ENCODE results near the gene SDK1. TPM values are rescaled to one million over a fixed set of nuclear protein-coding genes. Genes with fewer than 3 reads are reported as not detected.
A peak's percentile ranks its signal among the peaks of the same experiment; 100 is the strongest.
"Not testable (repeated sequence)": the region's sequence is repeated elsewhere in the genome, so short reads cannot be mapped to it uniquely, and the experiment has no call there.

The SDK1 gene
- total RNA-seq, 1 experiment from 2014 or later: 1.7 TPM

GRCh38 chr7:4079366-4079765 lies 778.3 kb downstream of the SDK1 start:
- DNase-seq (ENCODE audit: extremely low read depth, low read depth): no peak

GRCh38 chr7:4079956-4080355 lies 778.9 kb downstream of the SDK1 start:
- no peak for DNase-seq (ENCODE audit: extremely low read depth, low read depth)

GRCh38 chr7:4080954-4081353 lies 779.9 kb downstream of the SDK1 start:
- DNase-seq (ENCODE audit: extremely low read depth, low read depth): no peak

GRCh38 chr7:4083513-4083912 lies 782.5 kb downstream of the SDK1 start:
- no peak for DNase-seq (ENCODE audit: extremely low read depth, low read depth)

- no peak for DNase-seq (ENCODE audit: extremely low read depth, low read depth)
Measured at GRCh38 chr7:4084271-4084670, 783.2 kb downstream of the SDK1 start.

- no peak for DNase-seq (ENCODE audit: extremely low read depth, low read depth)
Measured at GRCh38 chr7:4085937-4086691, 785.1 kb downstream of the SDK1 start.

GRCh38 chr7:4086723-4087122 lies 785.7 kb downstream of the SDK1 start:
- DNase-seq (ENCODE audit: extremely low read depth, low read depth): no peak

GRCh38 chr7:4091767-4092166 lies 790.7 kb downstream of the SDK1 start:
- DNase-seq (ENCODE audit: extremely low read depth, low read depth): no peak

- no peak for DNase-seq (ENCODE audit: extremely low read depth, low read depth)
Measured at GRCh38 chr7:4093035-4093434, 792.0 kb downstream of the SDK1 start.

- no peak for DNase-seq (ENCODE audit: extremely low read depth, low read depth)
Measured at GRCh38 chr7:4093483-4093882, 792.4 kb downstream of the SDK1 start.

GRCh38 chr7:4094158-4094557 lies 793.1 kb downstream of the SDK1 start:
- DNase-seq (ENCODE audit: extremely low read depth, low read depth): not testable (repeated sequence)

GRCh38 chr7:4097001-4097609 lies 796.1 kb downstream of the SDK1 start:
- DNase-seq (ENCODE audit: extremely low read depth, low read depth): no peak

- DNase-seq (ENCODE audit: extremely low read depth, low read depth): no peak
Measured at GRCh38 chr7:4098169-4098568, 797.1 kb downstream of the SDK1 start.

- DNase-seq (ENCODE audit: extremely low read depth, low read depth): no peak
Measured at GRCh38 chr7:4099651-4100050, 798.6 kb downstream of the SDK1 start.

GRCh38 chr7:4100148-4100547 lies 799.1 kb downstream of the SDK1 start:
- no peak for DNase-seq (ENCODE audit: extremely low read depth, low read depth)

GRCh38 chr7:4100691-4101090 lies 799.6 kb downstream of the SDK1 start:
- no peak for DNase-seq (ENCODE audit: extremely low read depth, low read depth)

GRCh38 chr7:4102231-4102841 lies 801.3 kb downstream of the SDK1 start:
- DNase-seq (ENCODE audit: extremely low read depth, low read depth): no peak

- DNase-seq (ENCODE audit: extremely low read depth, low read depth): peak; percentile 8
Measured at GRCh38 chr7:4103352-4104091, 802.5 kb downstream of the SDK1 start.

GRCh38 chr7:4107839-4108238 lies 806.8 kb downstream of the SDK1 start:
- no peak for DNase-seq (ENCODE audit: extremely low read depth, low read depth)

GRCh38 chr7:4108951-4109350 lies 807.9 kb downstream of the SDK1 start:
- DNase-seq (ENCODE audit: extremely low read depth, low read depth): no peak

GRCh38 chr7:4109481-4110110 lies 808.5 kb downstream of the SDK1 start:
- no peak for DNase-seq (ENCODE audit: extremely low read depth, low read depth)

Data from NCI-H460 (cell line).